DMS153 treated with DMSO at 0.1 percent for 48 hours (cell line): ENCODE measurements around the gene XRCC1.
"Not testable (repeated sequence)": the region's sequence is repeated elsewhere in the genome, so short reads cannot be mapped to it uniquely, and the experiment has no call there.

Experiments
- DNase-seq: peaks from one replicate; lab custom pipeline; 2025; ENCODE audit not compliant: unreplicated experiment; lab: John Stamatoyannopoulos, UW

XRCC1 gene

DNA sequence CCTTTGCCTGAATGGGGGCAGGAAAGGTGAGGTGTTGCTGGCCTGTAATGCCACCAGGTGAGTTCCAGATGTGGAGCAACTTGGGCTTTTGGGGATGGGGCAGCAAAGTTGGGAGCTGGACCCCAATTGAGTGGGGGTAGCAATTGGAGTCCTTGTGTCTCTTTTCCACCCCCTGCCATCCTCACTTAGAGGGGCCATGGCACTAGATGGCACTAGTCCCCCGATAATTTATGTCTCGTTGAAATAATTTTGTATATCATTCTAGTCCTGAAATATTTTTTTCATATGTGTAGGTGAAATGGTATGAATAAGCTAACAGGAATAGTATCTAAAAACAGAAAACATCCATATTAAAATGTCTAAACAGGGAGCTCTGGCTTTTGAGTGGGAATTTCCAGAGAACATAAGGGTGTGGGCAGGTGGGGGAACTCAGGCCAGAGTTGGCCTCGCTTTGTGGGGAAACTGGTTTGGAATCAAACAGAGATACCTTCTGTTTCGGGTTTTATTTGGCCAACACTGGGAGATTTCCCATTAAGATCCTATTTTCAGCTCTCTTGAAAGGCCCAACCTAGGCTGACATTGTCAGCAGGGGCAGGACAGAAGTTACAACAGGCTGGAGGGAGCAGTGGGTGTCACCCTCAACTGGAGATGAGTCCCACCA is 24.4 kb upstream of the XRCC1 start:
- no peak for DNase-seq

DNA sequence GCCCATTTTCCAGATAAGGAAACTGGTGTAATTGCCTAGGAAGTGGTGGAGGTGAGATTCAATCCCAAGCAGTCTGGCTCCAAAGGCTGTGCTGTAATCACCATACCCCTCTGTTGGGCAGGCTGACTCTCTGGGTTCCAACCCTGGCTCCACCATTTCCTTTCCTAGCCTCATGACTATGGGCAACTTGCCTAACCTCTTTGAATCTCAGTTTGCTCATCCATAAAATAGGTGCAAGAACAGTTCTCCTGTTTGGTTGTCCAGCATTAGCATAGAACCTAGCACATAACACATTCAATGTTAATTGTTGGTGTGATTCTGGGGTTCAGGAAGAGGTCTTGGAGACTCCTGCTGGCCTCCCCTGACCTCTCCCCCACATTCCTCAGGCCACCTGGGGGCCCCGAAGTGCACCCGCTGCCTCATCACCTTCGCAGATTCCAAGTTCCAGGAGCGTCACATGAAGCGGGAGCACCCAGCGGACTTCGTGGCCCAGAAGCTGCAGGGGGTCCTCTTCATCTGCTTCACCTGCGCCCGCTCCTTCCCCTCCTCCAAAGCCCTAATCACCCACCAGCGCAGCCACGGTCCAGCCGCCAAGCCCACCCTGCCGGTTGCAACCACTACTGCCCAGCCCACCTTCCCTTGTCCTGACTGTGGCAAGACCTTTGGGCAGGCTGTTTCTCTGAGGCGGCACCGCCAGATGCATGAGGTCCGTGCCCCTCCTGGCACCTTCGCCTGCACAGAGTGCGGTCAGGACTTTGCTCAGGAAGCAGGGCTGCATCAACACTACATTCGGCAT is 23.3 kb upstream of the XRCC1 start:
- DNase-seq: no peak

DNA sequence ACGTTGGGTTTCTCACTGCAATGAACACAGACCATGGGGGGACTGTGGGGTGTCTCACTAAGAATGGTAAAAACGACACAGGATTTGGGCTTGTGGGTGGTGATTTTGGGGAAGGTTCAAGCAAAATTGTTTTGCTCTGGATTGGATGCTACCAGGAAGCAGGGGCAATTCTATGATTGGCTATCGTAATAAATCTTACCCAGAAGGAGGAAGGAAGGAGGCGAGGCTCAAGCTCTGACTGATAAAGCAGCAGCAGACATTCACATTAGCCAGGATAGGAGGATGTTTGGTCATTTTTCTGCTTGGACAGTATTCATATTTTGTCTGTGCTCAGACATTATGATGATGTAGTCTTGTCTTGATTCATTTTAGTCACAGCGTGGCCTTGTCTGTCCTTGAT is 22.5 kb upstream of the XRCC1 start:
- DNase-seq: no peak

DNA sequence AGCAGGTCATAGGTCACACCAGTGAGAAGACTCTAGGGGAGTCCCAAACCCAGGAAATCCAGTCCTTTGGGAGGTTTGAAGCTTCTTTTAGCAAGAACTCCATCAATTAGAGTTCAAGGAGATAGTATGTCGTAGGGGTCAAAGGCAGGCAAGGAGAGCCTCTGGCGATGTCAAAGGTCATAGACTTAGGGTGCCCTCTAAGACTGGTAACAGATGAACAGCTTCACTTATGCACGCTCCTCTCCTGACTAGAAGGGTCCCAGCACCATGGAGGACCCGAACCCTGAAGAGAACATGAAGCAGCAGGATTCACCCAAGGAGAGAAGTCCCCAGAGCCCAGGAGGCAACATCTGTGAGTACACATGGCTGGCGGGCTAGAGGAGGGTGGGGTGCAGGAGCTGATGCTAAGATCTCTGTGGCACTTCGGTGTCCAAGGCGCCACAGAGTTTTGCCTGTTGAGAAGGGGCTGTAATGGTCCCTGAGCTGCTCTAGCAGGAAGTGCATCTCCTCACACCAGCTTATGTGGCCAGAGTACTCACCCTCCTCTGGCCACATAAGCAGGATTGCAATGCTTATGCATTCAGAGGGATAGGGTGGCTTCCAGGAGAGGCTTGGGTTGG is 21.6 kb upstream of the XRCC1 start:
- no peak for DNase-seq

DNA sequence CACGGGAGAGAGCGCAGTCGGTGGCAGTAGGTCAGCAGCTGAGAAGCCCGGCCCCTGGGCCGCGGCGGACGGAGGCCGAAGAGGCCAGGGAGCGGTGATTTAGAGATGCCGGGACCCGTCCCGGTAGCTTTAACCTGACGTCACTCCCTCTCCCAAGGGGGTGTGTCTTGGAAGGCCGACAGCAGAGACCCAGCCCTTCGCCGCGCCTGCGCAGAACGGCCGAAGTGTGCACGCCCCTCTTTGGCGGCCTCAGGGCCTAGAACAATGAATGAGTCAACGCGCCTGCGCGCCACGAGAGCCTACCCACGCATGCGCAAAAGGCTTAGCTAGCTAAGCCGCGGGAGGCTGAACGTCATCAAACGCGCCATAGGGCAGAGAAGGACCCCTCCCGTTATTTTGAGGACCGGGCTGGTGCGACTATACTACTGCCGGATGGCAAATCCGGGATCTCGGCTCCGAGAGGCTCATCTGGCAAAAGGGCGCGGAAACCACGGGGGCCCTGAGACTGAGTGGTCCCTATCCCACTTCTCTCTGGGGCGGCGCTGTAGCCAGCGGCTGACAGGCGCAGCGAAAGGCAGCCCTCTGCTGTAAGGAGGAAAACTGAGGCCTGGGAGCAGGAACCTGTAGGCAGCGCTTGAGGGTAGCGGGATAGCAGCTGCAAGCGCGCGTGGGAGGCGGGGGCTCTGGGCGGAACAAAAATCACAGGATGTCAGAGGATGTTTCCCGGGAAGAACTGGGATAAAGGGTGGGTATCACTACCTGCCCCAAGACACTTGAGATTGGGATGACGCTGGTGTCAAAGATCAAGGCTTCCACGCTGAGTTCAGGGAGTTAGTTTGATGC is 20.9 kb upstream of the XRCC1 start, which contains the start of the genes IRGQ and ZNF576:
IRGQ (minus strand) TSS at position 136 of the 843 bp plus-strand sequence. CDS start 796 bp downstream, outside the sequence.
ZNF576 (plus strand) TSS at position 597 of the 843 bp plus-strand sequence. CDS start 514 bp downstream, outside the sequence.
- DNase-seq: peak; percentile 98

DNA sequence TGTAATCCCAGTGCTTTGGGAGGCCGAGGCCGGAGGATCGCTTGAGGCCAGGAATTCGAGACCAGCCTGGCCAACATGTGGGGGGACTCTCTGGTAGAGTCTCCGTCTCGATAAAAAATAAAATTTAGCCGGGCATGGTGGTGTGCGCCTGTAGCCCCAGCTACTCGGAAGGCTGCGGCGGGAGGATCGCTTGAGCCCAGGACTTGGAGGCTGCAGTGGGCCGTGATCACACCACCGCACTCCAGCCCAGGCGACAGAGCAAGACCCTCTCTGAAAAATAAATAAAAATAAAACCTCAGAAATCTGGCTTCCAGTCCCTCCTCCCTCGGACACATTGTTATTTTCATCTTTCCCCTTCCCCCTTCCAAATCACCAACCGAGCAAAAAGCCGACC is 20.3 kb upstream of the XRCC1 start:
- DNase-seq: no peak

DNA sequence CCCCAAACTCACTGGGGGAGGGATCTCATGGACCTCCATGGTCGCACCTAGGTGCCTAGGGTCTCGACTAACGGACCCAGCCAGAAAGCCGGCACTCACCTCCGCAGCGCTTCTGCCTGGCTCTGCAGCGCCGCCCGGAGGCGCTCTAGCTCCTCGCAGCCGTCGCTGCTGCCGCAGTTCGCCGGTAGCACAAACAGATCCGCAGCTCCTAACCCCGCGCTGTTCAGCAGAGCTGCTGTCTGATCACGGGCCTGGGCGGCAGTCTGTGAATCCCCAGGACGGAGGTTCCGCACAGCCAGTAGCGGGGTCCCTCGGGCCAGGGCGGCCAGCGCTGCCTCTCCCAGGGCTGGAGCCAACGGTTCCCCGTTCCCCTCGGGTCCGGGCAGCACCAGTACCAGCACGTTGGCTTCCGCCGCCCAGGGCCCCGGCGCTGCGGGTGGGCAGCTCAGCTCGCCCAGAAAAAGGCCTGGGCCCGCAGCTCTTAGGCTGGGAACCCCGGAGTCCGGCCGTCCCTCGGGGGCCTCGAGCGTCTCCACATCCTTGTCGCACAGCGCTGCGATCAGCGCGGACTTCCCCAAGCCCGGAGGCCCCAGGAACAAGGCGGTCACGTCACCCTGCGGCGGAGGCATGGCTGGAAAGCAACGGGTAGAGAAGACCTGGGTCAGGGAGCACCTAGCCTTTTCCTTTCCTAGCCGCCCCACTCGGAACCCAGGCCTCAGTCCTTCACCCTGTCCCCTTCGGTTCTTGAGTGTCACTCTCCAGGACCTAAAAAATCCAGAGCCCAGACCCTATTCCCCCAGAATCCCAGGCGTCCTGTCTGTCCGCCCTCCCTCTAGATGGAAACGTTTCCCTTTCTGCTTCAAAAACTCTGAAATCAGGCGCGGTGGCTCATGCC is 19.6 kb upstream of the XRCC1 start:
- peak; percentile 61 for DNase-seq

DNA sequence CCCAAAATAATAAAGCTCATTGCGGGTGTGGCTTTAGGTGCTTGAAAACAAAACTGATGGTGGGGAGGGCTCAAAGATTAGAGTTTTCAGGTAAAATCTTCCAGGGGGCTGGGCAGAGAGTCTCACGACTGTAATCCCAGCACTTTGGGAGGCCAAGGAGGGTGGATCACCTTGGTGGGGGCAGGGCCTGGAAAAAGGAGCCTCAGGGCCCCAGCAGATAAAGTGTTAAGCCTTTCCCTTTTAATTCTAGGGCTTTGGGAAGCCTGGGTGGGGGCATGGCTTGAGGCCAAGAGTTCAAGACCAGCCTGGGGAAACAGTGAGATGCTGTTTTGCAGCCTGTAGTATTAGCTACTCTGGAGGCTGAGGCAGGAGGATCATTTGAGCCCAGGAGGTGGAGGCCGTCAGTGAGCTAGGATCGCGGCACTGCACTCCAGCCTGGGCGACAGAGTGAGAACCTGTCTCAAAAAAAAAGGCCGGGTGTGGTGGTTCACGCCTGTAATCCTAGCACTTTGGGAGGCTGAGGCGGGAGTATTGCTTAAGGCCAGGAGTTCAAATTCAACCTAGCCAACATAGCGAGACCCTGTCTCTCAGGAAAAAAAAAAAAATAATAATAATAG is 18.9 kb upstream of the XRCC1 start:
- DNase-seq: no peak

DNA sequence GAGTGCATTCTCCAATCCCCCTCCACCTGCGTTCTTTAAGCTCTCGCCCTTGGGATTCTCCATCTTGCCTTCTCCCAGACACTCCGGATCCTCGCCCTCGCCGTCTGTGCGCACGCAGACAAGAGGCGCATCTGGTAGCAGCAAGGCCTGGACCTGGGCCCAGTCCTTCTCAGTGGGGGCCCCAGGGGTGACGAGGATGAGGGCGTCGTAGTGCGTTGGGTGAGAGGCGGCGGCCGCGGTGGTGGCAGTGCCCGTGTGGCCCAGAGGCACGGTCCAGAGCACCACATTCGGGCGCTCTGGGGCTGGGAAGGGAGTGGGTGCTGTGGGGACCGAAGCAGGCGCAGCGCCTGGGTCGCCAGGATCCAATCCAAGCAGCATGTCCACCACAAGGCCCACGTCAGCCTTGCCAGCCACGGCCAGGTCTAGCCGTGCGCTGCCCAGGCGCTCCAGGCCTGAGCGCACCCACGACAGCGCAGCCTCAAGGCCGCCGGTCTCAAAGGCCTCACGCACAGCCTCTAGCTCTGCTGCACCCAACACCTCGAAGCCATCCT is 17.5 kb upstream of the XRCC1 start:
- no peak for DNase-seq

DNA sequence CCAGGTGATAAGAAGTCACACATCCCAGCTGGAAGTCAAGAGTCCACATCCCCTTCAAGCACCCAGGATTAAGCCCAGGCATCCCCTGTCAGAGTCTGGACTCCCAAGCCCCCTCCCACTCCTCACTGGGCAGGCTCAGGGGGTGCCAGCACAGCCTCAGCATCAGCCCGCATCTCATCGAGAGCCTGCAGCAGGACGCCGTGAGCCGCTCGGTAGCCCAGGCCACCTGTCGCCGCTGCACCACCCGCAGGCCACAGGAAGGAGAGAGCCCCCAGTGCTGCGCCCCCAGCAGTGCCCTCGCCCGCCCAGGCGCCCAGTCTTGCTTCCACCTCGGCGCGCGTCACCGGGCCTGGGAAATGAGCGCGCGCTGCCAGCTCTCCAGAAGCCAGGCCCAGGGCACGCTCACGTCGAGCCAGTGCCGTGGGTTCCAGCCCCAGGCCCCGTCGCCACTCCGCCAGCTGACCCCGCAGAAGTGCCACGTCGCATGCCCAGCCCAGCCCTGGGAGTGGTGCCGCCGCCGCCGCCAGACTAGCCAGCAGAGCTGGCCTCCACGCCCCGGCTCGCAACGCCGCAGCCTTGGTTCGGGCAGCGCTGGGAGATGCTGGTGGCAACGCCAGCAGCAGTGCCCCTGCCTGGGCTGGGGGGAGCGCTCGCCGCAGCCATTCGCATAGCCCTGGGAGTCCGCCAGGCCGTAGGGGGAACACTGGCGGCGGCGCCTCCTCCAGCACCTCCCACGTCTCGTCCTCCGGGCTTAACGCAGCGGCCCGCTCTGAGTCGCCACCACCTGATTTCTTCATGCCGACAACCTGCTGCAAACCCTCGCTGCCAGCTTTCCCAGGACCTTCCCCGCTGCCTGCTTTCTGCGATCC is 16.8 kb upstream of the XRCC1 start:
- no peak for DNase-seq

DNA sequence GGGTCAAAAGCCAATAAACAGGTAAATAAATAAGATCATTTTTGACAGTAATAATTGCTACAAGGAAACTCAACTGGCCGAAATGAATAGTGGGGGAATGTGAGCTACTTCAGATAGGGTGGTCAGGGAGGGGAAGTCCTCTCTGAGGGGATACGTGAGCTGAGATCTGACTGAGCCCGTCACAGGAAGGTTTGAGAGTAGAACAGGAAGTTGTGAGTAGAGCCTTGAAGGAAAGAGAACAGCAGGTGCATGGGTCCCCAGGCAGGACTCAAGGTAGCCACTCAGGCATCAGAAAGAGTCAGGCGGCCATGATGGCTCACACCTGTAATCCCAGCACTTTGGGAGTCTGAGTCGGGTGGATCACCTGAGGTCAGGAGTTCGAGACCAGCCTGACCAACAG is 14.4 kb upstream of the XRCC1 start:
- no peak for DNase-seq

DNA sequence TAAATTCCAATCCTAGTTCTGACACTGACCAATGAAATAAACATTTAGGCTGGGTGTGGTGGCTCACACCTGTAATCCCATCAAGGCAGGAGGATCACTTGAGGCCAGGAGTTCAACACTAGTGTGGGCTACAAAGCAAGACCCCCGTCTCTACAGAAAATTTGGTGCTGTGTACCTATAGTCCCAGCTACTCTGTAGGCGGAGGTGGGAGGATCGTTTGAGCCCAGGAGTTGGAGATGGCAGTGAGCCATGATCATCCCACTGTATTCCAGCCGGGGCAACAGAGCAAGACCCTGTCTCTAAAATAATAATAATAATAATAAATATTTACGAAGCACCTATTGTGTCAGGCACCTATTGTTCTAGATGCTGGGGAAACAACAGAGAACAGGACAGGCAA is 13.9 kb upstream of the XRCC1 start:
- no peak for DNase-seq

DNA sequence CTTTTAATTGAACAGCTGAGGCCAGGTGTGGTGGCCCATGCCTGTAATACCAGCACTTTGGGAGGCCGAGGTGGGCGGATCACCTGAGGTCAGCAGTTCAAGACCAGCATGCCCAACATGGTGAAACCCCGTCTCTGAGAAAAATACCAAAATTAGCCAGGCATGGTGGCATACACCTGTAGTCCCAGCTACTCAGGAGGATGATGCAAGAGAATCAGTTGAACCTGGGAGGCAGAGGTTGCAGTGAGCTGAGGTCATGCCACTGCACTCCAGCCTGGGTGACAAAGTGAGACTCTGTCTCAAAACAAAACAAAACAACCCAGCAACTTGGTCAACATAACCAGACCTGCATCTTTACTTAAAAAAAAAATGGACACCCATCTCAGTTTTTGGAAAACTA is 11.7 kb upstream of the XRCC1 start:
- not testable (repeated sequence) for DNase-seq

DNA sequence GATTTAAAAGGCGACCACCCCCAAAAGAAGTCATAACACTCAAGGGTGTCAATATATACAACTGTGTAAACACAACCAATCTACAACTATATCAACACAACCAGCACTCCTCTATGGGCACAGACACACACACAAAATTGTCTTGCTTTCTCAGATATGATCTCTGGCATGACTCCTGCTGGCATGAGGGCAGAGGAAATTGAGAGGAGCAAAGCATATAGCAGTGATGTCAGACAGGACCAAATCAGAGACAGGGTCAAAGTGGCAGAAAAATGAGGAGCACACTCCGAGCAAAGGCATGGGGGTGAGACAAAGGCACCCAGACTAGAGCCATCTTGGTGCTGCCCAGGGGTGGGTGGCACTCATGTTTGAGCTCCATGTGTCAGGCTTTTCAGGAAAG is 11.0 kb upstream of the XRCC1 start:
- DNase-seq: no peak

DNA sequence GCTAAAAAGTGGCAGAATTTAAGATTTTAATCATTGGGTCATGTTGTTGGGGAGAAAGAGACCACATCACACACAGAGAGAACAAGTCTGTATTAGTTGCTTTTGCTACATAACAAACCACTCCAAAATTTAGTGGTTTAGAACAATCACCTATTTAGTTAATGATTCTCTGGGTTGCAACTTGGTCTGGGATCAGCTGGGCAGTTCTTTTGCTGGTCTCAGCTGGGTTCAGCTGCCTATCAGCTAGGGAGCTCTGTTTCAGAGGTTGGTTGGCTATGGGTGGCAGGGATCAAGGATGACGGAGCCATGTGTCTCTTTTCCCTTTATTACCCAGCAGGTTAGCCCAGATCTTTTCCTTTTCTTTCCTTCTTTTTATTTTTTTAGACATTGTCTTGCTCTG is 9.2 kb upstream of the XRCC1 start:
- no peak for DNase-seq

DNA sequence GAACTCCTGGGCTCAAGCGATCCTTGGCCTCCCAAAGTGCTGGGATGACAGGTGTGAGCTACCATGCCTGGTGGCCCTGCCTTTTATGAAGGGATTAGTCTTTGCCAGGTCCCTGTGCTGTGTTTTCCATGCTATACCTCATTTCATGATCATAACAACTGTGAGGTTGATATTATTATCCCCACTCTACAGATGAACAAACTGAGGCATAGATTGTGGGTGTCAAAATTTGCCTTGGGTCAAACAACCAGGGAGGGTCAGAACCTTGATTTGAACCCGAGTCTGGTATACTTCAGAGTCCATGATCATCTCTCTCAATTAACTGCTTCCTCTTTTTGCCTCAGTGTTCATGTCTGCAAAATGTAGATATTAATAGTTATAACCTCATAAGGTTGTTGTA is 7.2 kb upstream of the XRCC1 start:
- DNase-seq: no peak

DNA sequence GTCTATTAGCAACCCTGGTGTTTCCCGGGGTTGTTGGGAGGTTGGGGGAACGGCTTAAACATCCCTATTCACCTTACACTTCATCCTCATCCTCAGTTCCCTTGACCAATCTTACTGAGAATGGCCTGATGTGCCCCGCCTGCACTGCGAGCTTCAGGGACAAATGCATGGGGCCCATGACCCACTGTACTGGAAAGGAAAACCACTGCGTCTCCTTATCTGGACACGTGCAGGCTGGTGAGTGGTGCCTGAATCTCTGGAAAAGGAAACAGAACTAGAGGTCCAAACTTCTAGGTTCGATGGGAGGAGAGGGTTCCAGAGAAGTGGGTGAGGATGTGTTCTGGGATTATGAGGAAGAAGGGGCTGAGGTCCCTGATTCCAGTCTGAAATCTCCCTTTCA is 6.1 kb upstream of the XRCC1 start:
- DNase-seq: no peak

DNA sequence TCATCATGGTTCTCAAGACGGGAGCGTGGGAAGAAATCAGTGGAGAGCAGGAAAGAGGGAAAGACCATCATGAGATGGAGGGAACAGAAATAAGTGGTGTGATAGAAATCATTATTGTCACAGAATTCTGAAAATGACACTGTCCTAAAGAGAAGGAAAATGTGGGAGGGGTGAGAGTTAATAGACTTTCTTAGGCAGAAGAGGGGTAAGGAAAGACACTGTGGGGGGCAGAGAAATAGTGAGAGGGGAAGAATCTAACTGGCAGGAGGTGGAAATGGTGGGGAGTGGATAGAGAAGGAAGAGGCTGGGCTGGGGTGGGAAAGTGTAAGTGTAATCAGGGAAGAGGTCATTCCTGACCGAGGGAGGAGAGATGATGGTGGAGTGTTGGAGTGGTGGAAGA is 3.5 kb upstream of the XRCC1 start:
- no peak for DNase-seq
